ENCODE data around the gene CTNND2.

The CTNND2 gene

GRCh38 chr5:11527652-11528349 lies 376.4 kb downstream of the CTNND2 start:
- DNase-seq (ENCODE audit: low read depth in 4 of 4, low spot score in 1 of 4), result no peak

DNA sequence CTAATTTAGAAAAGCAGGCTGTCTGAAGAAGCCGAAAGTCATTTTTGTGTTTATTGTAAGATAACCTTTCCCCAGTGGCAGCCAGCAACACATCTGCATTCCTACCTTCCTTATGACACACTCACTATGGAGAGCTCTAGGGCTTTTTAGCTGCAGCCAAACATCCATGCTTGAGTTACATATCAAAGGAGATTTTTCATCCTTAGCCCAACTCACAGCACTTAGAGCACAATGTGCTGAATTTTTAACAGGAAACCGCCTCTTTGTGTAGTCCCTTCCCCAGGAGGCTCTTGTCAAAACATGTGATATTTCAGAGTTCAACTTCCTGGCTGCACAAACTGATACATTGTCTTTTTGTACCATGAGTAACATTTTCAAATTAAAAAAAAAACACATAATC lies 379.2 kb downstream of the CTNND2 start:
- DNase-seq (ENCODE audit: low read depth in 4 of 4, low spot score in 1 of 4), result no peak

DNA sequence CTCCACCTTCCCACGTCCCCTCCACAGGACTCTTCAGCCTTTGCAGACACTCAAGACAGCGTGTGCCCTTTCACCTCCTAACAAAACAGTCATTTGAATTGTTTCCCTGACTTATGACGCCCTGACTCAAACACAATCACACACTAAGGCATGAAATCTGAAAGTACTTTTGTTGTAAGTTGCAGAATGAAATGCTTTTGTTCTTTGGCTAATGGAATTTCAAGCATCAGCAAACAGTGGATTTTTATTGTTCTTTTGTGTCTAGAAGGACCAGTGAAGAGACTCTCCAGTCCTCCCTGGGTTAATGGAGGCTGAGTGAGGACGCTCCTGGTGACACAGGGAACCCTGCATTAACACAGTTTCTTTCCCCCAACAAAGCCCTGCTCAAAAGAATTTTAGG lies 380.1 kb downstream of the CTNND2 start:
- no peak for DNase-seq (ENCODE audit: low read depth in 4 of 4, low spot score in 1 of 4)

- DNase-seq (ENCODE audit: low read depth in 4 of 4, low spot score in 1 of 4), result no peak
Observed at GRCh38 chr5:11522796-11523195, 381.4 kb downstream of the CTNND2 start.

- DNase-seq (ENCODE audit: low read depth in 4 of 4, low spot score in 1 of 4), result no peak
Observed at GRCh38 chr5:11520241-11520930, 383.9 kb downstream of the CTNND2 start.

GRCh38 chr5:11519236-11519635 lies 385.0 kb downstream of the CTNND2 start:
- no peak for DNase-seq (ENCODE audit: low read depth in 4 of 4, low spot score in 1 of 4)

DNA sequence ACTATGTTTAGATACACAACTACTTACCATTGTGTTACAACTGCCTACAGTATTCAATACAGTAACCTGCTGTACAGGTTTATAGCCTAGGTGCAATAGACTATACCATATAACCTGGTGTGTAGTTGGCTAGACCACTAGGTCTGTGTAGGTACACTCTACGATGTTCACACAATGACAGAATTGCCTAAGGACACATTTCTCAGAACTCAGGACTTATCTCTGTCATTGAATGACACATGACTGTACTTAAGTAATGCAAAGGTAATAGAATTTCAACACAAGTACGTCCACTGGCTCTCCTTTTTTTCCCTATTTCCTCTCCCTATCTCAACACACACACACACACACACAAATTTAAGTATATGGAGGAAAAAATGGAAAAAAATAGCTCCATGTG lies 385.6 kb downstream of the CTNND2 start:
- DNase-seq (ENCODE audit: low read depth in 4 of 4, low spot score in 1 of 4), result no peak

- DNase-seq (ENCODE audit: low read depth in 4 of 4, low spot score in 1 of 4), result no peak
Observed at GRCh38 chr5:11514705-11515432, 389.4 kb downstream of the CTNND2 start.

DNA sequence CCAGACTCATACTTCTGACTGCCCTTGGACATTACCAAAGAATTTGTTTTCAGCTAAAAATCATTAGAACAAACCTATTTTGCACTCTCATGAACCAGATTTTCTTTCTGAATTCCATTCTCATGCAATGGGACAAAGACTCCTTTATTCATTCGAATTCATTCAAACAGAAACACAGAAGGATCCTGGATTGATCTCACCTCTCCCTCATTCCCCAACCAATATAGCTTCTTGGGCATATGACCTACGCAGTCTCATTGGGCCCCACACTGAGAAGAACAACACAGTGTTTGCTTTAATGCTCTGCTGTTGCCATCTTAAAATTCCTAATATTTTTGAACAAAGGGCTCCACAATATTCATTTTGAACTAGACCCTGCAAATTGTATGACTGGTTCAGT lies 392.4 kb downstream of the CTNND2 start:
- no peak for DNase-seq (ENCODE audit: low read depth in 4 of 4, low spot score in 1 of 4)

DNA sequence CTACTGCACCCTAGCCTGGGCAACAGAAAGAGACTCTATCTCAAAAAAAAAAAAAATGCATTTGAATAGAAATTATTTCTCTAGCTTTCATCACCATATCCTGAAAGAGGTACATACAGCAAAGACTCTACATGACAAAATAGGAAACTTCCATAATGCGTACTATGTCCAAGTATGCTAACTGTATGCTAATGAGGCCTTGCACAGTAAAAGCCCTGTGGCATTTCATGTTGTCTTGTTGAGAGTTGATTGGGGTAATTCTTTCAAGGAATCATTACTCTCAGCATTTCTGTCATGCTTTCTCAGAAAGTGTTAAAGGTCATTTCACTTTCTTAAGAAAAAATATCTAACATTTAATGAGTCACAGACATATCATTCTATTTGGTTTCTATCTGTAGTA lies 393.4 kb downstream of the CTNND2 start:
- DNase-seq (ENCODE audit: low read depth in 4 of 4, low spot score in 1 of 4), result no peak

- no peak for DNase-seq (ENCODE audit: low read depth in 4 of 4, low spot score in 1 of 4)
Observed at GRCh38 chr5:11509793-11510192, 394.5 kb downstream of the CTNND2 start.

- DNase-seq (ENCODE audit: low read depth in 4 of 4, low spot score in 1 of 4), result no peak
Observed at GRCh38 chr5:11507156-11507910, 396.9 kb downstream of the CTNND2 start.

DNA sequence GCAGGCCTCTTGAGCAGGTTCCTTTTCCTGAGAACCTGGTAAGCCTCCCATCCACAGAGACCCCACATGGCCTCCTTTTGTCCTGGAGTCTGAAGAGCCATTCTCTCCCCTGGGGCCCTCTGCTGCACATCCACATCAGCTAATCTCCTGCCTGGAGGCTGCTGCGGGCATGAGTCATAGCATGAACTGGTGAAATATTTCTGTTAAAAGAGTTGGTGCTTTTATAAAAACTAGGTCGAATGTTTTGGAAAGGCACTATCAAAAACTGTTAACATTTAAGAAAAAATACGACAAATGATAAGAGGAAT lies 399.4 kb downstream of the CTNND2 start:
- no peak for DNase-seq (ENCODE audit: low read depth in 4 of 4, low spot score in 1 of 4)

DNA sequence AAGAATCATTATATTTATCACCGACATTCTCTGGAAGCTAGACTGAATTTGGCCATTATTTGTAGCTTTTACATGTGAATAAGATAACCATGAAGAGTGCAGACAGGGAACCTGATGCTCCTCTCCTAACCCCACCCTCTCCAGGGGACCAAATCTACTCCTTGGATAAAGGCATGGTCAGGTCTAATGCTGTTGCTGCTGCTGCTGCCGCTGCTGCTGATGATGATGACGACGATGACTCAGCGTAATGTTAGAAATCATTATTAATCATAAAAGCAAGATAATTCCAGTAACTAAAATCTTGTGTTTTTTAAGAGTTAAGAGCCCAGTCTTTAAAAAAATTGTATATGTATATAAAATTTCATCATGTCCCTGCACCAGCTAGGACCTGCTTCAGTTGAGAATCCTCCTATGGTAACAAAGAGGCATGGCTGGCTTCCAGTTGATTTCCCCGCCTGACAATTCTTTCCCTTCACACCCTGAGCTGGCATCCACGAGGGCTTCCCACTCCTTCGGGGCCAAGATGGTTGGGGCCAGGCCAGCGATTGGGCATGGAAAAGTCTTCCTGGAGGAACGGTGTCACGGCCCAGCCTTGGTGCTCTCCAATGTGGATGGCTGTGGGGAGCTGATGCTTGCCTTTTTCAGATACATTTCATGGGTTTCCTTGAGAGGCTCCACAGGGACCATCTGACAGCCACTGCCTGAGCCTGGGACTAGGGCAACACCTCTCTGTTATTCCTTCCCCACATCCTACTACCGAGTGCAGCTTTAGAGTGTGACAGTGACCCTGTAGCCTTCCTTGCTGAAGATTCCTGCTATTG lies 400.0 kb downstream of the CTNND2 start:
- DNase-seq (ENCODE audit: low read depth in 4 of 4, low spot score in 1 of 4), result no peak

- DNase-seq (ENCODE audit: low read depth in 4 of 4, low spot score in 1 of 4), result no peak
Observed at GRCh38 chr5:11502783-11503182, 401.5 kb downstream of the CTNND2 start.

DNA sequence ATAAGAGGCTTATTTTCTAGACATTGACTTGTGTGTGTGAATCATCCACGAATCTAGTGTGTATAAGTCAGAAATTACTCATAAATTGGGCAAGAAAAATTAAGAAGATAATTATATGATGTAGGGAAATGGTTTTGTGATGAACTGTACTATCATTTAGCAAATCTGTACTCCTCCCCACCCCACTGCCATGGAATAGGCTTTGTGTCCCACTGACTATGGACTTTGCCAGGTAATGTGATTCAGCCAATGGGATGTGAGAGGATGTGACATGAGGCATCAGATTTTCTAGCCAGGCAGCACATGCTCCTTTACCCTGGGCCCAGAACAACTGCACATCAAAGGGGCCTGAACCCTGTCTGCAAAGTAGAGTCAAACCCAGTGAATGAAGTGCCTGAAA lies 406.6 kb downstream of the CTNND2 start:
- no peak for DNase-seq (ENCODE audit: low read depth in 4 of 4, low spot score in 1 of 4)

DNA sequence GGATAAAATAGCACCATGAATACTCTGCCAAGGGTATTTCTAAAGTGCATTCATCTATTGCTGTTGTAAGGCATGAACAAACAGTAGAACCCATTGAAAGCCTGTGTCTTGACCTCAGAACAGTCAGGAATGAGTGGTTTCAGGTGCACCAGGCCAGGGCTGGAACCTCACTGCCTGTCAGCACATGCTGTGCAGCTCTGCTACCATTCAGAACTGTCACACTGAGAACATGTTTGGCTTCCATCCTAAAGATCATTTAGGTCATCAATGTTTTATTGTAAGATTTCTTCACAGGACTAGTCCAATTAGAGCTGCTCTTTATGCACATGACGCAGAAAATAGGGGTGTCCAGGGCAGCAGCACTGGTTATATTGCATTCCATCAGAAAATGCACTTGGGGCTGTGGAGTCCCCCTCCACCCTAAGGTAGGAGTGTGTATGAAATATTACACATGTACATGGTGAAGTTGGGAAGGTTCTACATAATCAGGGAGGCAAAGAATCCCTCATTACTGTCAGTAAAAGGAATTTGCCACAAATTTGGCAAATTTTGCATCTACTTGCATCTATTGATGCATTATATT lies 408.0 kb downstream of the CTNND2 start:
- DNase-seq (ENCODE audit: low read depth in 4 of 4, low spot score in 1 of 4), result no peak

- no peak for DNase-seq (ENCODE audit: low read depth in 4 of 4, low spot score in 1 of 4)
Observed at GRCh38 chr5:11494340-11494739, 409.9 kb downstream of the CTNND2 start.

DNA sequence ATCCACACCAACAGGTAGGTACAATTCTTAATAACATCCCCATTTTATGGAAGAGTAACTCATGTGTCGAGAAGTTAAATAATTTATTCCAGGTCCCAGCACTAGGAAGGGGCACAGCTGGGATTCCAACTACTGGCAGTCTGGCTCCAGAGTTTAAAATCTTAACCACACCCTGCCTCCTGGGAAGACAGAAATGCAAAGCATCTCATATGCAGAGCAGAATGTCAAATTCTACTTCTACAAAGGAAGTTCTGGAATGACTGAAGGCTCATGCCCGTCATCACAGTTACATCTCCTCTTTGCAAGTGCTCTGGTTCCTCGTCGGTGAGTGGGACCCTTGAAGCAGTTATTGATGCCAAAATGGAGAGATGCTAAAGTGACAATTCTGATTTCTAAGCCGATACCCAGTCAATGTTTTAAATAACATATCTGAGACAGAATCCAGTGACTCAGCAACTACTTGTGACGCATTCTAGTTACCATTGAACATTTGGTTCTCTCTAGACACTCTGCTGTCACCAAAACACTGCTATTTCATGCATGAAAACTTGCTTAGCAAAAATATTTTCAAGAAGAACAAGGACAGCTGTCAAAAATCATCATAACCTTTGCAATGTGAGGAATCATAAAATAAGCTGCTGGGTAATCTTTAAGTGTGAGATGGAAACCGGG lies 412.7 kb downstream of the CTNND2 start:
- DNase-seq (ENCODE audit: low read depth in 4 of 4, low spot score in 1 of 4), result no peak

- DNase-seq (ENCODE audit: low read depth in 4 of 4, low spot score in 1 of 4), result no peak
Observed at GRCh38 chr5:11483630-11484029, 420.6 kb downstream of the CTNND2 start.
